HG03280 (cell line): Measurements from ENCODE around the gene ZFHX3.

Experiments used
- ATAC-seq: cut with Tn5 transposase; IDR thresholded peaks from one replicate; pipeline ENCODE4 v1.9.1; 2021; ENCODE audit warnings: mild to moderate bottlenecking, moderate library complexity; ENCODE audit not compliant: unreplicated experiment

The ZFHX3 gene

GRCh38 chr16:72785886-72786285 lies 262.0 kb downstream of the ZFHX3 start:
- ATAC-seq = no peak

DNA sequence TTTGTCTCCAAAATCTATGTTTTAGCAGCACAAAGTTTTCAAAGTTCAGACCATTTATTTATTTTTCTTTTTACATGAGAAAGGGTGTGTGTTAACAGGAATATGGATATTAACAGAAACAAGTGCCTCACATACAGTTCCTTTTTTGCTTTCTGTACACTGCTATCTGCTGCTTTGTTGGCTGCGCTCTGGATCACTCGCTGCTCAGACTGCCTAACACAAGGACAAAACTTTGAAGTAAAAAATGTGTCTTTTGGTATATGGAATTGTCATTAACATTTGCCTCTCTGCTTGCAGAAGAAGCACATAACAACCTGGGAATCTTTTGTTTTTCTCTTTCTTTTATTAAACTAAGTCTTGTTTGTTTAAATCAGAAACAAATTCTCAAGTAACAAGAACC lies 262.8 kb downstream of the ZFHX3 start:
- no peak for ATAC-seq

DNA sequence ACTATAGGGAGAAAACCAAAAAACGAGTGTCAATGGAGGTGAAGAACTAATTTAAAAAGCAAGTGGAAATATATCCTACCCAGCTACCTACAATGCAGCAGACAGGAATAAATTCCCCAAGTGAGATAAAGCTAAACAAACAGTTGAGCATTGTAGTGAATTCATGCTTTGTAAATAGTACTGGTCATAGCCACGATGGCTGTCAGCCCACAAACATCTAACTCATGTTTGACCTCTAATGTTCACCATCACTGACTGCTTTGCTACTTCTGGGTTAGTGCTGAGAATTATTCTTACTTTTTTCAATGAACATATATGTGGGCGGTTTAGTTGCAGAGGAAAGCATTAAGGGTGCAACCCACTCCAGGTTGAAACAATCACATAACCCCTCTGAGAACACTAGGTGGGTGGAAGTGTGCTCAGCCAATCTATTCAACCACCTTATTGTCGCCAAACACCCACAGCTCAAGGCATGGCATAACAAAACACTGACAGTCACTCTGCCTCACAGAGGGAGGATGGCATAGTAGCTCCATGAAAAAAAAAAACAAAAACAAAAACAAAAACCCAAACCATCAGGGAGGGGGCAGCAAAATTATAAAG lies 264.1 kb downstream of the ZFHX3 start:
- no peak for ATAC-seq

DNA sequence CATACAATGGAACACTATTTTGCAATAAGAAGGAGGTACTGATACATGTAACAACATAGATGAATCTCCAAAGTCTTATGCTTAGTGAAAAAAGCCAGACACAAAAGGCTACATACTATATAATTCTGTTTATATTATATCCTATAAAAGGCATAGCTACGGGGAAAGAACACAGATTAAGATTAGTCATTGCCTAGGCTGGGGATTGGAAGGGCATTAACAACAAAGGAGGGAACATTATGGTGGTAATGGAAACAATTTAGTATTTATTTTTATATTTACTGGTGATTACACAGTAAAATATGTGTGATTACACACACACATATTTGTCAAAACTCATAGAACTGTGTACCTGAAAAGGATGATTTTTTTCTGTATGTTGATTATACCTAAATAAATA lies 278.1 kb downstream of the ZFHX3 start:
- no peak for ATAC-seq

- ATAC-seq = no peak
These were observed 279.3 kb downstream of the ZFHX3 start for GRCh38 chr16:72768591-72768990.

DNA sequence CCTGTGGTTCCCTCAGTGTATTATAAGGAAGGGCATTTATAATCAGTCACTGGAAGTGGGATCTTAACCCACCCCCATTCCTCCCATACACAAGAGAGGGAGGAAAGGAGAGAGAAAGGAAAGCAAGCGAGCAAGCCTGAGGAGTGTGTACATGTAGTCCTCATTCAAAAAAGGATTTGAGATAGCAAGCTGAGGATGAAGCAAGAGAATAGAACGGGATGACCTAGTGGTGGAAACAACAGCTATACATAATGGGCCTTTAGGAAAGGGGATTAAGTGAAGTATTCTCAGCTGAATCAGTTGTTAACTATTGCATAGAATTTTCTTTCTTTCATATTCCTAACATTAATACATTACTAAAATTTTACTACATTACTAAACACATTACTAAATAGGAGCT lies 281.4 kb downstream of the ZFHX3 start:
- no peak for ATAC-seq

GRCh38 chr16:72764015-72764654 lies 283.8 kb downstream of the ZFHX3 start:
- ATAC-seq = no peak

- ATAC-seq = no peak
These were observed 287.3 kb downstream of the ZFHX3 start for GRCh38 chr16:72760581-72760980.

GRCh38 chr16:72753881-72754280 lies 294.0 kb downstream of the ZFHX3 start:
- no peak for ATAC-seq

DNA sequence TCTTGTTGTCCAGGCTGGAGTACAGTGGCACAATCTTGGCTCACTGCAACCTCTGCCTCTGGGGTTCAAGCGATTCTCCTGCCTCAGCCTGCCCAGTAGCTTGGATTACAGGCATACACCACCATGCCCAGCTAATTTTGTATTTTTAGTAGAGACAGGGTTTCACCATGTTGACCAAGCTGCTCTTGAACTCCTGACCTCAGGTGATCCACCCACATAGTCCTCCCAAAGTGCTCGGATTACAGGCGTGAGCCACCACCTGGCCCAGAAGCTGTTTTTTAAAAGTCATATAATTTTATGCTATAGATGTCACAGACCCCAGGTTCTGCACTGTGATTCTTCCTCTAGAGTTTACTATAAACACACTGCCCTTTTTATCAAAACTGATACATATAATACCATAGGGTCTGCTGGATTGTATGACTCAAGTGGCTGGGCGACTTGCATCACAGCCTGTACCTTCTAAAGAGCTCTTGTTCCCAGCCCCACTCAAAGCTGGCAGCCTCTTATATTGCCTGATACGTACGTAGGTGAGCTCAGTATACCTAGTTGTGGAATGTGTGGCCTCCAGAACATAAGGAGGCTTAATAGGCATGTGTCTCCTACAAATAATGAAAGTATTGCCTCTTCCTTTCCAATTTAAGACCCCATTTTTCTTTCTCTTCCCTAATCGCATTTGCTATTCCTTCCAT lies 295.8 kb downstream of the ZFHX3 start:
- no peak for ATAC-seq

GRCh38 chr16:72751076-72751475 lies 296.9 kb downstream of the ZFHX3 start:
- ATAC-seq = no peak

DNA sequence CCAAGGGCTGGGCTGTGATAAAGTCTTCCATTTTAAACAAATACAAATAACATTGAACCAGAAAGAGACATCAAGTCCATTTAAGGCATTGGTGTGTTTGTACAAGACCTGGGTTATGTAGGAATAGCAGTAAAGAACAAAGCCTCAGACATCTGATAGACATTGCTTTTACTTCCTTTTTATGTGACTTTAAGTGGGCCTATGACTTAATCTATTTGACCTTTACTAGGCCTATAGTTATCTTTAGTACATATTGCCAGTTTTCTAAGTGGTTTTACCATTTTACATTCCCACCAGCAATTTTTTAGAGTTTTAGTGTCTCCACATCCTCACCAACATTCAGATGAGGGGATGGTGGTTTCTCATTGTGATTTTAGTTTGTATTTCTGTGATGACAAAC lies 298.8 kb downstream of the ZFHX3 start:
- no peak for ATAC-seq

DNA sequence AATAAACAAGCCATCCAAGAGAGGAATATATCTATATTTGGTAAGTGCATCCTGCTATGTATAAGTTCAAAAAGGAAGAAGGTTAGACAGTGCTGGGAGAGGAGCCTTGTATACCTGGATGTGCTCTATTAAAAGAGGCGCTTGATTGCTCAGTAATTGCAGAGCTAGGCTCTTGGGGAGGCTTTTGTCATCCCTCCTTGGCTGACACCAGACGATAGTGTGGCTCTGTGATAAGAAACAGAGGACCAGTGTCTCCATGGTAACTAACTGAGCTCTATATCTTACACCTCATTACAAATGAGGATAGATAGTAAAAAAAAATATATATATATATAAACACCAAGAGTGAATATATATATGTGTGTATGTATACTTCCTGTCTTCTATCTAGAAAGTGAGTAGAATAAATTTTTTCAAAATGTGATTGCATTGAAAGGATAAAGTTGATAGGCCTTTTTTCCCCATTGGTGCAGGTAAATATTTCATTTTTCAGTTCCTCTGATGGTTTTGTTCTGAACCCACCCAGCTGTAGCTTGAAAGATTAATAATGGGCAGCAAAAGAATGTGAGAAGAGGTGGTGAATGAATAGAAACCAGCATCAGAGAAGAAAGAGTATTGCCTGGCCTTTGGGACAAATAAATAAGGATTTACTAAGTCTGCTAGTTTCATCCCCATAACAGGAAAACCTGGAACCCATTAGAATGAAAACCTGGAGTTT lies 303.7 kb downstream of the ZFHX3 start:
- ATAC-seq = no peak

- peak; percentile 77 for ATAC-seq
These were observed 304.7 kb downstream of the ZFHX3 start for GRCh38 chr16:72743011-72743761.

- ATAC-seq = no peak
These were observed 307.6 kb downstream of the ZFHX3 start for GRCh38 chr16:72740347-72740746.

DNA sequence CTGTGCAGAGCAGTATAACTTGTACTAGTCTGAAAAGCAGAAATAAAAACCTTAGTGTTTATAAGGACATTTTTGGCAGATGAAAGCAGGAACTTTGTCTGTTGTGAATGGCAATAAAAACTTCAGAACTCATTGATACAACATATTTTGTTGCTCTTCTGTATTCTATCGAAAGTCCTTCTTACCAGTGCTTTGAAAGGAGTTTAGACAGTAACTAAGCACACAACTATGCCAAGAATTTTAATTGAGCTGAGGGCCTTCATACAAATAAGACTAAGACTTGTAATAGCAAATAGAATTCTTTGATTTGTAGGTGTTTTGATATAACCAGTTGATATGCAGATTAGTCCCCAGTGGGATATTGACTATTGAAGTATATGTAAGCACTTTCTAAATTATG lies 308.4 kb downstream of the ZFHX3 start:
- ATAC-seq = no peak

GRCh38 chr16:72736074-72736473 lies 311.9 kb downstream of the ZFHX3 start:
- ATAC-seq = no peak
